OCI-LY3 (cell line): Measurements from ENCODE around the gene CDH5.

Experiments
- H2AFZ ChIP-seq: fragments of 200-600, 300-600 bp; shearing (Covaris generic); 2 replicates; pipeline ENCODE4 v1.6.0; 2014; ENCODE audit warnings: antibody characterized with exemption, low read depth, low read length
- H3K27ac ChIP-seq: fragments of 200-600, 300-600 bp; sonication (generic); 2 replicates; pipeline ENCODE4 v1.5.1; 2014; ENCODE audit warnings: mild to moderate bottlenecking, low read length, moderate library complexity, mixed read lengths
- H3K27me3 ChIP-seq: fragments of 200-600, 300-600 bp; sonication (generic); 2 replicates; pipeline ENCODE4 v1.6.1; 2014; ENCODE audit warnings: low read depth, low read length, mixed read lengths
- H3K36me3 ChIP-seq: fragments of 200-600, 300-600 bp; sonication (generic); replicated peaks from 2 replicates; pipeline ENCODE3; 2014; ENCODE audit warnings: low read depth, low read length, mixed read lengths
- H3K4me1 ChIP-seq: fragments of 300-600, 200-600 bp; sonication (generic); 2 replicates; pipeline ENCODE4 v1.6.1; 2014; ENCODE audit warnings: low read length, mixed read lengths
- H3K4me2 ChIP-seq: fragments of 200-600, 300-600 bp; sonication (generic); 2 replicates; pipeline ENCODE4 v1.6.1; 2014; ENCODE audit warnings: low read length, mixed read lengths
- H3K4me3 ChIP-seq: fragments of 300-600, 200-600 bp; sonication (generic); 2 replicates; pipeline ENCODE4 v1.5.1; 2014; ENCODE audit warnings: antibody characterized with exemption, mild to moderate bottlenecking, low read length, moderate library complexity
- H3K79me2 ChIP-seq: fragments of 300-600, 200-600 bp; shearing (Covaris generic); 2 replicates; pipeline ENCODE4 v1.6.1; 2014; ENCODE audit warnings: mild to moderate bottlenecking, low read length, mixed read lengths
- H3K9ac ChIP-seq: fragments of 300-600, 200-600 bp; shearing (Covaris generic); 2 replicates; pipeline ENCODE4 v1.6.0; 2014; ENCODE audit warnings: mild to moderate bottlenecking, low read length, moderate library complexity
- H3K9me3 ChIP-seq: fragments of 200-600, 300-600 bp; shearing (Covaris generic); 2 replicates; pipeline ENCODE4 v1.6.1; 2014; ENCODE audit warnings: low read length, mixed read lengths; ENCODE audit not compliant: insufficient read depth
- H4K20me1 ChIP-seq: fragments of 200-600, 300-600 bp; sonication (generic); 2 replicates; pipeline ENCODE4 v1.6.1; 2016; ENCODE audit warnings: low read length, mixed read lengths; ENCODE audit not compliant: insufficient read depth
- EZH2phosphoT487 ChIP-seq: fragments of 200-600 bp; shearing (Covaris generic); IDR thresholded peaks from 2 replicates; pipeline ENCODE4 v1.6.1; 2018; ENCODE audit warnings: antibody characterized with exemption, mixed run types, low read depth
- TF ChIP-seq, protein P1 (sequence below): fragments of 200-600, 300-600 bp; sonication (generic); IDR thresholded peaks from 2 replicates; pipeline ENCODE4 v1.5.1; 2014; ENCODE audit warnings: antibody characterized with exemption, low read length, low read depth

The CDH5 gene

DNA sequence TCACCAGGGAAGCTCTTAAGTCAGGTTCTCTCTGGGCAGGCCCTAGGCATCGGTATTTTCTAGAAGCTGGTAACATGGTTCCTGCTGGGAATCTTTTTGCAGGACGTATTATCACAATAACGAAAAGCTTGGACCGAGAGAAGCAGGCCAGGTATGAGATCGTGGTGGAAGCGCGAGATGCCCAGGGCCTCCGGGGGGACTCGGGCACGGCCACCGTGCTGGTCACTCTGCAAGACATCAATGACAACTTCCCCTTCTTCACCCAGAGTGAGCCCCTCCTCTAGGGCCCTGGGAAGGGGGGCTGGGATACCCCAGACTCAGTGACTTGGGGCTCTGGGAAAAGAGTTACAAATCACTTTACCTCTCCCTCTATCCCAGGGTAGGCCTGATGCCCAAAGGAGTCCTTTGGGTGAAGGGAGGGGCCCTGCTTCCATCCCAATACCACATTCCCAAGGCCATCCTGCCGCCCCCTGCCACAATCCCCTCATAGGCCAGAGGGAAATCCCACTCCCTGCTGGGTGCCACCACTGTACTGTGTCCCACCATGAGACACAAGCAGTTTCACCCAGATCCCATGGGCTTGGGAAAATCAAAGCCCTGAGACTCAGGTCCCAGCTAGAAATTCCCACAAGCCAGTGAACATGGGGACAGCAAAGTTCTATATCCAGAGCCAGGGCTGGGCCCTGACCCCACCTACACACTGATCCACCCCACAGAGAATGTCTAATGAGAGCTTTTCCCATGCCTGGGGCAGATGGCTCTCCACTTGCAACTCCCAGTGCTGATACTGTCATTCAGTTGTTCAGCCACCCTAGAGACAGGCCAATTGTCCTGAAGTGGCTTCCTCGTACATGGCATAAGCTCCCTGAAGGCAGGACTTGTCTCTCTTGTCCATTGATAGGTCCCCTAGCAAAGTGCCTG is 23.0 kb downstream of the CDH5 start:
- no peak overlapping the region for H3K4me3 ChIP-seq

DNA sequence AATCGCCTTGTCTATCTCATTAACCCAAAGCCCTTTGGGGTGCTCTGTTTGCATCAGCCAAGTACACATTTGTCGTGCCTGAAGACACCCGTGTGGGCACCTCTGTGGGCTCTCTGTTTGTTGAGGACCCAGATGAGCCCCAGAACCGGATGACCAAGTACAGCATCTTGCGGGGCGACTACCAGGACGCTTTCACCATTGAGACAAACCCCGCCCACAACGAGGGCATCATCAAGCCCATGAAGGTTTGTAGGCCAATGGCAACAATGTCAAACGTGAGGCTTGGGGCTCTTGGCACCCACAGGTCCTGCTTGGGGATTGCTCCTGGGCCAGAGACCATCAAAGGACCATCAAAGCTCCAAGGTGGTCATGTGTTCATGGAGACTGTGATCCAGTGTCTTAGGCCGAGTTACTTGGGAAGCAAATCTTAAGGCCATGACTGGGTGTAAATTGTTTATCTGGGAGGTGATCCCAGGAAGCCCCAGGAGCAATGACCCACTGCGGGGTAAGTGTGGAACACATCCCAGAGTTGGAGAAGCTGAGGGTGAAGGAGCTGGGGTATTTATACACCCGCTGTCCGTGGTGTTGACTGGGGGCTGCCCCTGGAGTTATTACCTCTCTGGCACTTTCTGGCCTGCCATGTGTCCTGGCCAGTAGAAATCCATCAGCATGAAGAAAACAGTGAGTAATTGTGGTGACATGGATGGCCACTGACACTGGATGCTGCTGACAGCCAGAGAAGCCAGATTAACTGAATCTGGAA is 24.0 kb downstream of the CDH5 start:
- no peaks in the 10 kb centered on the region for H3K36me3 ChIP-seq
- H2AFZ ChIP-seq: no peak overlapping the region
- no peak for TF ChIP-seq EZH2phosphoT487
- TF ChIP-seq, protein P1, sequence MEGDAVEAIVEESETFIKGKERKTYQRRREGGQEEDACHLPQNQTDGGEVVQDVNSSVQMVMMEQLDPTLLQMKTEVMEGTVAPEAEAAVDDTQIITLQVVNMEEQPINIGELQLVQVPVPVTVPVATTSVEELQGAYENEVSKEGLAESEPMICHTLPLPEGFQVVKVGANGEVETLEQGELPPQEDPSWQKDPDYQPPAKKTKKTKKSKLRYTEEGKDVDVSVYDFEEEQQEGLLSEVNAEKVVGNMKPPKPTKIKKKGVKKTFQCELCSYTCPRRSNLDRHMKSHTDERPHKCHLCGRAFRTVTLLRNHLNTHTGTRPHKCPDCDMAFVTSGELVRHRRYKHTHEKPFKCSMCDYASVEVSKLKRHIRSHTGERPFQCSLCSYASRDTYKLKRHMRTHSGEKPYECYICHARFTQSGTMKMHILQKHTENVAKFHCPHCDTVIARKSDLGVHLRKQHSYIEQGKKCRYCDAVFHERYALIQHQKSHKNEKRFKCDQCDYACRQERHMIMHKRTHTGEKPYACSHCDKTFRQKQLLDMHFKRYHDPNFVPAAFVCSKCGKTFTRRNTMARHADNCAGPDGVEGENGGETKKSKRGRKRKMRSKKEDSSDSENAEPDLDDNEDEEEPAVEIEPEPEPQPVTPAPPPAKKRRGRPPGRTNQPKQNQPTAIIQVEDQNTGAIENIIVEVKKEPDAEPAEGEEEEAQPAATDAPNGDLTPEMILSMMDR: no peak
- no peaks in the 10 kb centered on the region for H3K9me3 ChIP-seq
- no peak overlapping the region for H3K4me2 ChIP-seq
- no peaks in the 10 kb centered on the region for H3K4me1 ChIP-seq
- H3K79me2 ChIP-seq: no peaks in the 10 kb centered on the region
- H3K27me3 ChIP-seq: peaks cover 2% of the 10 kb centered on the region
- H3K4me3 ChIP-seq: no peak overlapping the region
- no peaks in the 10 kb centered on the region for H4K20me1 ChIP-seq
- H3K9ac ChIP-seq: no peak overlapping the region
- H3K27ac ChIP-seq: no peak overlapping the region

More for the DNA sequence above, 23.0 kb downstream of the CDH5 start:
- H3K27ac ChIP-seq: no peak overlapping the region
- TF ChIP-seq, protein P1: no peak
- no peak for TF ChIP-seq EZH2phosphoT487
- no peaks in the 10 kb centered on the region for H3K79me2 ChIP-seq
- H2AFZ ChIP-seq: no peak overlapping the region
- H3K27me3 ChIP-seq: no peaks in the 10 kb centered on the region; the same call in none of the 2 replicates
- H4K20me1 ChIP-seq: no peaks in the 10 kb centered on the region
- H3K9ac ChIP-seq: no peak overlapping the region
- no peaks in the 10 kb centered on the region for H3K4me1 ChIP-seq
- no peak overlapping the region for H3K4me2 ChIP-seq
- H3K9me3 ChIP-seq: no peaks in the 10 kb centered on the region
- H3K36me3 ChIP-seq: no peaks in the 10 kb centered on the region

DNA sequence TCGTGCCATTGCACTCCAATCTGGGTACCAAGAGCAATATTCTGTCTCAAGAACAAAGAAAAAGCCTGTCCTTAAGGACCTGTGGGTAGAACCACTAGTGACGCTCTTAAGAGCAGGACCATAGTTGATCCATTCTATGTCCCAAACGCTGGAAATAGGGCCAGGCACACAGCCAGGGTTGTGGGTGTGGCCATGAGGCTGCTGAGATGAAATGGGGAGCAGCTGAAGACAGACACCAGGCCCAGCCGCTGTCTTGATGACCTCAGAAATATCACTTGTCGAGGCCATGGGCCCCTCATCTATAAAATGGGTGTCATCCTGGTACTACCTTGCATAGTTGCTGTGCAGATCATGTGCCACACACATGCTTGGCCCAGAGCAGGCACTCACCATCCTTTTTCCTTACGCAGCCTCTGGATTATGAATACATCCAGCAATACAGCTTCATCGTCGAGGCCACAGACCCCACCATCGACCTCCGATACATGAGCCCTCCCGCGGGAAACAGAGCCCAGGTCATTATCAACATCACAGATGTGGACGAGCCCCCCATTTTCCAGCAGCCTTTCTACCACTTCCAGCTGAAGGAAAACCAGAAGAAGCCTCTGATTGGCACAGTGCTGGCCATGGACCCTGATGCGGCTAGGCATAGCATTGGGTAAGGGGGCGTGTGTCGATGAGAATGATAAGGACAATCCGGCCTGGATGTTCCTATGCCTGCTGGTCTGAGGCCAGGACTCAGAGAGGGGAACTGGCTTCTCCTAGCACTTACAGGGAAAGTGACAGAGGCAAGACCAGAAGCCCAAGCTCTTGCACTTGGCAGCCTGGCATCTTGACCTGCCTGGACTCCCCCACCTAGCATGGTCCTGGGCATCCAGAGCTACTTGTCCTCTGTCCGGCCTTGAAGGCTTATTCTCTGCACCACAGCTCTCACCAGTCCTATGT is 25.5 kb downstream of the CDH5 start:
- no peak overlapping the region for H3K9ac ChIP-seq
- no peaks in the 10 kb centered on the region for H3K4me1 ChIP-seq
- H3K4me2 ChIP-seq: no peak overlapping the region
- H2AFZ ChIP-seq: no peak overlapping the region
- H3K27ac ChIP-seq: no peak overlapping the region
- H3K9me3 ChIP-seq: no peaks in the 10 kb centered on the region
- H3K4me3 ChIP-seq: no peak overlapping the region
- H3K79me2 ChIP-seq: no peaks in the 10 kb centered on the region
- H4K20me1 ChIP-seq: no peaks in the 10 kb centered on the region
- H3K36me3 ChIP-seq: no peaks in the 10 kb centered on the region
- H3K27me3 ChIP-seq: peaks cover 11% of the 10 kb centered on the region; the same call in 1 of the 2 replicates
- TF ChIP-seq, protein P1: no peak
- no peak for TF ChIP-seq EZH2phosphoT487
